Measurements from ENCODE around the gene EPB41L3.
"Not testable (repeated sequence)": the region's sequence is repeated elsewhere in the genome, so short reads cannot be mapped to it uniquely, and the experiment has no call there.

EPB41L3 gene

GRCh38 chr18:5530629-5531178, 13.1 kb downstream of the EPB41L3 start:
- no peak for DNase-seq

- DNase-seq: no peak
Observed at GRCh38 chr18:5529471-5529870, 14.3 kb downstream of the EPB41L3 start.

GRCh38 chr18:5527603-5528002, 16.2 kb downstream of the EPB41L3 start:
- peak; percentile 63 to 68 for DNase-seq

GRCh38 chr18:5524660-5525059, 19.1 kb downstream of the EPB41L3 start:
- DNase-seq: no peak

GRCh38 chr18:5521000-5521399, 22.8 kb downstream of the EPB41L3 start:
- DNase-seq: no peak

- no peak for DNase-seq
Observed at GRCh38 chr18:5520464-5520863, 23.3 kb downstream of the EPB41L3 start.

- no peak for DNase-seq
Observed at GRCh38 chr18:5519448-5520298, 24.1 kb downstream of the EPB41L3 start.

- no peak for DNase-seq
Observed at GRCh38 chr18:5518899-5519371, 24.9 kb downstream of the EPB41L3 start.

GRCh38 chr18:5518179-5518770, 25.5 kb downstream of the EPB41L3 start:
- DNase-seq: no peak

- no peak for DNase-seq
Observed at GRCh38 chr18:5516841-5517240, 27.0 kb downstream of the EPB41L3 start.

- peak; percentile 77 to 92 for DNase-seq
Observed at GRCh38 chr18:5515011-5515784, 28.6 kb downstream of the EPB41L3 start.

GRCh38 chr18:5513947-5514346, 29.9 kb downstream of the EPB41L3 start:
- peak; percentile 67 to 79 for DNase-seq

GRCh38 chr18:5512176-5512575, 31.6 kb downstream of the EPB41L3 start:
- no peak for DNase-seq

GRCh38 chr18:5511541-5511940, 32.3 kb downstream of the EPB41L3 start:
- not testable (repeated sequence) for DNase-seq

- peak; percentile 48 to 87 for DNase-seq
Observed at GRCh38 chr18:5510135-5510846, 33.5 kb downstream of the EPB41L3 start.

GRCh38 chr18:5508821-5509220, 35.0 kb downstream of the EPB41L3 start:
- DNase-seq: no peak

GRCh38 chr18:5507756-5508155, 36.0 kb downstream of the EPB41L3 start:
- no peak for DNase-seq

- no peak for DNase-seq
Observed at GRCh38 chr18:5506174-5506573, 37.6 kb downstream of the EPB41L3 start.

- DNase-seq: peak; percentile 18 to 40
Observed at GRCh38 chr18:5503740-5504139, 40.1 kb downstream of the EPB41L3 start.

- DNase-seq: no peak
Observed at GRCh38 chr18:5500158-5500939, 43.4 kb downstream of the EPB41L3 start.

GRCh38 chr18:5498452-5498851, 45.3 kb downstream of the EPB41L3 start:
- DNase-seq: no peak

GRCh38 chr18:5496305-5496704, 47.5 kb downstream of the EPB41L3 start:
- no peak for DNase-seq
